ENCODE measurements around the gene NUP62.

DNA sequence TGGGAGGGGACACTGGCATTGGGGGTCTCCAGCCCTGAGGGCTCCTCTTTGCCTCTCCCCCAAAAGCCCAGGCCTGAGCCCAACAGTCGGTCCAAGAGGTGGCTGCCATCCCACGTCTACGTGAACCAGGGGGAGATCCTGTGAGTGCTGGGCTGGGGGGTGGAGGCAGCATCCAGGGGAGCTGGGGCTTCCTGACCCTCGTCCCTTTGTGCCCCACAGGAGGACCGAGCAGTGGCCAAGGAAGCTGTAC, 71.5 kb downstream of the NUP62 start:
- no peak for TF ChIP-seq TAF1 (IDR thresholded peaks at IDR 0.05; ENCODE audit: borderline replicate concordance, low read depth, low read length)
- no peak for TF ChIP-seq POLR2A (IDR thresholded peaks at IDR 0.05; ENCODE audit: low read depth, low read length)
